ENCODE results near the gene KIDINS220. TPM values are rescaled to one million over a fixed set of nuclear protein-coding genes. Genes with fewer than 3 reads are reported as not detected.

KIDINS220 gene
- total RNA-seq, 1 donor from 2014 or later: 69.6 TPM

GRCh38 chr2:8693157-8693821, 144.1 kb downstream of the KIDINS220 start:
- intact Hi-C loops (cut with DNase I): no loop called here
- Histone ChIP-seq H3K27me3 (peaks cover 5% of the 10 kb centered on the region), H3K27ac (no peak overlapping the region), H3K4me1 (no peaks in the 10 kb centered on the region), H3K9me3 (no peaks in the 10 kb centered on the region), H3K36me3 (no peaks in the 10 kb centered on the region), H3K4me3 (no peak overlapping the region)
- TF ChIP-seq CTCF (IDR thresholded peaks at IDR 0.05): peak; percentile 55
- ATAC-seq (peak; percentile 89), DNase-seq (no peak)

- no peak overlapping the region for H3K4me3 ChIP-seq
- peaks cover 5% of the 10 kb centered on the region for H3K27me3 ChIP-seq
- intact Hi-C loops (cut with DNase I): no loop called here
- no peak for TF ChIP-seq CTCF (IDR thresholded peaks at IDR 0.05)
- no peak for ATAC-seq
- H3K9me3 ChIP-seq: no peaks in the 10 kb centered on the region
- no peaks in the 10 kb centered on the region for H3K4me1 ChIP-seq
- no peak for DNase-seq
- H3K27ac ChIP-seq: no peak overlapping the region
- no peaks in the 10 kb centered on the region for H3K36me3 ChIP-seq
Observed at GRCh38 chr2:8692783-8693156, 144.6 kb downstream of the KIDINS220 start.

DNA sequence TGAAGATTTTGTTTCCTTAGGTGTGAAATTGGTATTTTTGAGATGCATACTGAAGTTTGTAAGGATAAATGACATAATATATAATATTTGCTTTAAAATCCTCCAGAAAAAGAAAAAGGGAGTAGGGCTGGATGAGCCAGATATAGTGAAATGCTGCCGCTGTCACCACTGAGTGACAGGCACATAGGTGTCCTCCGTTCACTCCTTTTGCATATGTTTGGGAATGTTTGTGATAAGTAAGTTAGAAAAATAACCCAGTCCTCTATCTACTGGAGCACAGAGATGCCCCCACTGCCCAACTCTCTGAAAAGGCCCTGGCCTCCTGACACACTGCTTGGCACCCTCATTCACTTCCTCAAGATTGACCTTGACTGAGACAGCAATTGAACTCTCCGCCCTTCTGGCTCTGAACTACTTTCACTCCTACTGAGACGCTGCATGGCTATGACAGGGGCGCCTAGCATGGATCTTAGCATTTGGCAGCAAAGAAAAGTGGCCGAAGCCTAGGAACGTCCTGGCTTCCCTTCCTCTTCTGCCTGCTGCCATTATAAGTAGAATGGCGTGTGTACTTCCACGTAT, 145.5 kb downstream of the KIDINS220 start:
- intact Hi-C loops (cut with DNase I): no loop called here
- H3K4me1 ChIP-seq: no peaks in the 10 kb centered on the region
- no peak overlapping the region for H3K4me3 ChIP-seq
- H3K27me3 ChIP-seq: peaks cover 5% of the 10 kb centered on the region
- no peaks in the 10 kb centered on the region for H3K9me3 ChIP-seq
- DNase-seq: no peak
- no peak overlapping the region for H3K27ac ChIP-seq
- H3K36me3 ChIP-seq: no peaks in the 10 kb centered on the region
- no peak for TF ChIP-seq CTCF (IDR thresholded peaks at IDR 0.05)
- ATAC-seq: no peak

DNA sequence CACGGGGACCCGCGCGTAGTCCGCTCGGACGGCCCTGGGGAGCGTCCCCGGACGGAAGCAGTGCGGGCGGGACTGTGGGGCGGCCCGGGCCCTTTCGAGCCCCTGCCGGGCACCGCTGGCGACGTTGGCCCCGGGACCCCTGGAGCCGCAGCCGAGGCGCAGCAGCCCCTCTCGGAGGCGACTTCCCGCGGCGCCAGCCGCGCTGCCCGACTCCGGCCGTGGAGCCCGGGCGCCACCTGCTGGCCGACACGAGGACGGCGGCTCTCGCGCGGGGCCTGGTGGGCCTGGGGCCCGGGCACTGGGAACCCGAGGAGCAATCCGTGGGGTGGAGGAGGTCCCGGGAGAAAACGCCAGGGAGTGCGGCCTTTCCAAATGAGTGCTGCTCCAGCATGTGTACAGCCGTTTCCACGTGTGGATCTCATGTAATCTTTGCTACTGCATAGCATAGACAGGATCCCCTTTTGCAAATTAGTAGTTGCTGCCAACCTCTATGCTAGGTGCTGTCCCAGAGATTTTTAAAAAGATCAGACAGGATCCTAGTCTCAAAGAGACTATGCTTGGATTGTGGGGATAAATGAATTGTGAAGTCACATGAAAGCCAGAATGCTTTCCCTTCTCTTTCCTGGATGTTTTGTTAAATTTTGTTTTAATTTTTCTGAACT, 151.6 kb downstream of the KIDINS220 start:
- no peaks in the 10 kb centered on the region for H3K36me3 ChIP-seq
- peak; percentile 94 for TF ChIP-seq CTCF (IDR thresholded peaks at IDR 0.05)
- peak overlapping the region; percentile 82 for H3K27ac ChIP-seq
- H3K4me3 ChIP-seq: peak overlapping the region; percentile 71
- intact Hi-C loops (cut with DNase I): loop anchor here (10.0 kb wide), 1 partner anchor 1251 kb away; no protein-coding TSS in a partner anchor
- H3K4me1 ChIP-seq: peaks cover 10% of the 10 kb centered on the region
- H3K27me3 ChIP-seq: no peaks in the 10 kb centered on the region
- ATAC-seq: peak; percentile 73
- peak; percentile 89 for DNase-seq
- no peaks in the 10 kb centered on the region for H3K9me3 ChIP-seq

DNA sequence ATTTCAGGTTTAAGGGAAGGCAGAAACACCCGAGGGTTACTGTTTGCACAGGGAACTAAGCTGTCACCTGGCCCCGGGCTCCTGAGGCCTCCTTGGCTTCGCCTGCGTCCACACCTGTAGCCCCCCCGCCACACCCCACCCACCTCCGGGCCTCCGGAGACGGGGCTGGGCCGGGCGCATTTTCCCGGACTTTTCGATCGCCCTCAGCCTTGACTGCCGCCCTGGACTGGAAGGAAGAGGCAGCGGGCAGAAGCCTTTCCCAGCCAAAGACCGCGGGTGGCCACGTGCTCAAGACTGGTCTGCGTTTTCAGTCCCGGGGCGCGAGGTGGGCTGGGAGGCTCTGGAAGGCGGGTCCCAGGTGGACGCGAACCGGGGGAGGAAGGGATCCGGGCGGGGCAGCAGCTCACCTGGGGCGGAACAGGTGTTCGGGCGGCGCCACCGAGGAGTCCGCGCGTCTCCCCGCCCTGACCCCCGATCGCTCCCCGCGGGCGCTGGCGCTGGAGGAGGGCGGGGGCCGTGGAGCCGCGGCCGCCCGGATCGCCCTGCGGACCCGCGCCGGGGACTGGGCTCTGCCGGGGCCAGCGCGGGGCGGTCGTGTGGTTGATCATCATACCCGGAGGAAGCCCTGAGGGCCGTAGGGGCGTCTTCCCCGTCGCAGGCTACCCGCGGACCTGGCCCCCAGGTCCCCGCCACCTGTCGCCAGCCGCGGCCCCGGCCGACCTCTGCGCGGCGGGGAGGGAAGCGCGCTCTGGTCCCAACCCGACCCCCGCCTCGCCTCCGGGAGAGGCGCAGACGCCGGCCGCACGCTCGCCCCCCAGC, 152.3 kb downstream of the KIDINS220 start:
- no peaks in the 10 kb centered on the region for H3K36me3 ChIP-seq
- H3K4me3 ChIP-seq: peak overlapping the region; percentile 71
- H3K4me1 ChIP-seq: peaks cover 17% of the 10 kb centered on the region
- ATAC-seq: peak; percentile 13
- DNase-seq: peak; percentile 87
- intact Hi-C loops (cut with DNase I): loop anchor here (10.0 kb wide), 1 partner anchor 1250 kb away; no protein-coding TSS in a partner anchor
- H3K27ac ChIP-seq: peak overlapping the region; percentile 82
- no peaks in the 10 kb centered on the region for H3K9me3 ChIP-seq
- no peak for TF ChIP-seq CTCF (IDR thresholded peaks at IDR 0.05)
- no peaks in the 10 kb centered on the region for H3K27me3 ChIP-seq
